Activated naive CD4-positive, alpha-beta T cell treated with anti-CD3 and anti-CD28 coated beads, Interleukin-2, amount 10 ng/mL, durations not matched to agents 7 days and 5 days (primary cell): ENCODE data around the gene COX17.
A peak's percentile ranks its signal among the peaks of the same experiment; 100 is the strongest.

Source experiments
- CTCF ChIA-PET: fragments of 350-600 bp; sonication (Branson Sonifier 250); formaldehyde crosslinking; loops from one replicate; lab custom pipeline; 2021; ENCODE audit warnings: antibody characterized with exemption; lab: Charles Lee
- DNase-seq: peaks from one replicate; pipeline ENCODE4 v3.0.0-alpha.2; 2020
- H3K27ac Mint-ChIP-seq: one replicate; pipeline ENCODE4 v1.8.0; 2021; ENCODE audit warnings: mild to moderate bottlenecking, moderate library complexity, mixed read lengths
- H3K27me3 Mint-ChIP-seq: one replicate; pipeline ENCODE4 v1.8.0; 2021; ENCODE audit warnings: mild to moderate bottlenecking, mixed read lengths
- H3K36me3 Mint-ChIP-seq: one replicate; pipeline ENCODE4 v1.8.0; 2021; ENCODE audit warnings: mixed read lengths
- H3K4me1 Mint-ChIP-seq: one replicate; pipeline ENCODE4 v1.8.0; 2021; ENCODE audit warnings: mixed read lengths
- H3K4me3 Mint-ChIP-seq: one replicate; pipeline ENCODE4 v1.8.0; 2021; ENCODE audit warnings: mild to moderate bottlenecking, moderate library complexity, mixed read lengths
- H3K9me3 Mint-ChIP-seq: one replicate; pipeline ENCODE4 v1.8.0; 2021; ENCODE audit warnings: mixed read lengths

COX17 gene

GRCh38 chr3:119645813-119646212 lies 31.4 kb downstream of the COX17 start:
- H3K4me1 Mint-ChIP-seq: no peaks in the 10 kb centered on the region
- no peaks in the 10 kb centered on the region for H3K9me3 Mint-ChIP-seq
- no peaks in the 10 kb centered on the region for H3K27me3 Mint-ChIP-seq
- CTCF ChIA-PET: no interaction called here
- no peak for DNase-seq
- H3K27ac Mint-ChIP-seq: no peak overlapping the region
- no peak overlapping the region for H3K4me3 Mint-ChIP-seq
- H3K36me3 Mint-ChIP-seq: peaks cover 6% of the 10 kb centered on the region

- H3K27me3 Mint-ChIP-seq: no peaks in the 10 kb centered on the region
- no peak overlapping the region for H3K27ac Mint-ChIP-seq
- no peak for DNase-seq
- no peaks in the 10 kb centered on the region for H3K9me3 Mint-ChIP-seq
- H3K4me3 Mint-ChIP-seq: no peak overlapping the region
- CTCF ChIA-PET: no interaction called here
- H3K4me1 Mint-ChIP-seq: peaks cover 4% of the 10 kb centered on the region
- peaks cover 12% of the 10 kb centered on the region for H3K36me3 Mint-ChIP-seq
Observed at GRCh38 chr3:119644481-119644880, 32.7 kb downstream of the COX17 start.

GRCh38 chr3:119643528-119643927 lies 33.7 kb downstream of the COX17 start:
- Mint-ChIP-seq H3K27me3 (no peaks in the 10 kb centered on the region), H3K4me1 (peaks cover 14% of the 10 kb centered on the region), H3K36me3 (peaks cover 14% of the 10 kb centered on the region), H3K9me3 (no peaks in the 10 kb centered on the region), H3K27ac (no peak overlapping the region), H3K4me3 (no peak overlapping the region)
- CTCF ChIA-PET: interaction anchor here (1.0 kb wide), 1 partner anchor 14 kb away, joined by 3 read pairs; no protein-coding TSS in a partner anchor
- no peak for DNase-seq

- H3K9me3 Mint-ChIP-seq: no peaks in the 10 kb centered on the region
- no peaks in the 10 kb centered on the region for H3K27me3 Mint-ChIP-seq
- CTCF ChIA-PET: interaction anchor here (1.0 kb wide), 1 partner anchor 14 kb away, joined by 3 read pairs; no protein-coding TSS in a partner anchor
- H3K27ac Mint-ChIP-seq: no peak overlapping the region
- peaks cover 20% of the 10 kb centered on the region for H3K4me1 Mint-ChIP-seq
- peaks cover 14% of the 10 kb centered on the region for H3K36me3 Mint-ChIP-seq
- DNase-seq: no peak
- H3K4me3 Mint-ChIP-seq: no peak overlapping the region
Observed at GRCh38 chr3:119642746-119643473, 34.3 kb downstream of the COX17 start.

- Mint-ChIP-seq H3K4me1 (peaks cover 26% of the 10 kb centered on the region), H3K27ac (no peak overlapping the region), H3K27me3 (no peaks in the 10 kb centered on the region), H3K36me3 (peaks cover 12% of the 10 kb centered on the region), H3K9me3 (no peaks in the 10 kb centered on the region), H3K4me3 (no peak overlapping the region)
- no peak for DNase-seq
- CTCF ChIA-PET: no interaction called here
Observed at GRCh38 chr3:119641416-119641815, 35.8 kb downstream of the COX17 start.

GRCh38 chr3:119639494-119640350 lies 37.5 kb downstream of the COX17 start:
- H3K27me3 Mint-ChIP-seq: no peaks in the 10 kb centered on the region
- H3K4me1 Mint-ChIP-seq: peaks cover 26% of the 10 kb centered on the region
- no peak overlapping the region for H3K4me3 Mint-ChIP-seq
- CTCF ChIA-PET: no interaction called here
- H3K36me3 Mint-ChIP-seq: peaks cover 12% of the 10 kb centered on the region
- peak overlapping the region; percentile 93 for H3K27ac Mint-ChIP-seq
- no peaks in the 10 kb centered on the region for H3K9me3 Mint-ChIP-seq
- no peak for DNase-seq

GRCh38 chr3:119637679-119638477 lies 39.3 kb downstream of the COX17 start:
- CTCF ChIA-PET: no interaction called here
- H3K4me1 Mint-ChIP-seq: peaks cover 26% of the 10 kb centered on the region
- H3K36me3 Mint-ChIP-seq: peaks cover 12% of the 10 kb centered on the region
- no peak for DNase-seq
- H3K4me3 Mint-ChIP-seq: no peak overlapping the region
- H3K9me3 Mint-ChIP-seq: no peaks in the 10 kb centered on the region
- H3K27me3 Mint-ChIP-seq: peaks cover 11% of the 10 kb centered on the region
- H3K27ac Mint-ChIP-seq: peak overlapping the region; percentile 93

GRCh38 chr3:119636891-119637611 lies 40.2 kb downstream of the COX17 start:
- H3K4me1 Mint-ChIP-seq: peaks cover 26% of the 10 kb centered on the region
- CTCF ChIA-PET: interaction anchor here (0.5 kb wide), 1 partner anchor 53 kb away, joined by 3 read pairs; no protein-coding TSS in a partner anchor

GRCh38 chr3:119636249-119636648 lies 41.0 kb downstream of the COX17 start:
- CTCF ChIA-PET: interaction anchor here (0.5 kb wide), 1 partner anchor 52 kb away, joined by 3 read pairs; no protein-coding TSS in a partner anchor
- Mint-ChIP-seq H3K4me1 (peaks cover 26% of the 10 kb centered on the region), H3K27ac (no peak overlapping the region), H3K36me3 (peaks cover 10% of the 10 kb centered on the region), H3K27me3 (peaks cover 12% of the 10 kb centered on the region), H3K4me3 (no peak overlapping the region), H3K9me3 (no peaks in the 10 kb centered on the region)
- no peak for DNase-seq

More at GRCh38 chr3:119636891-119637611, 40.2 kb downstream of the COX17 start:
- Mint-ChIP-seq H3K27me3 (peaks cover 12% of the 10 kb centered on the region), H3K36me3 (peaks cover 12% of the 10 kb centered on the region), H3K9me3 (no peaks in the 10 kb centered on the region), H3K27ac (no peak overlapping the region), H3K4me3 (no peak overlapping the region)
- DNase-seq: no peak

GRCh38 chr3:119635719-119636118 lies 41.5 kb downstream of the COX17 start:
- no peak overlapping the region for H3K4me3 Mint-ChIP-seq
- H3K27me3 Mint-ChIP-seq: peaks cover 12% of the 10 kb centered on the region
- no peak overlapping the region for H3K27ac Mint-ChIP-seq
- CTCF ChIA-PET: no interaction called here
- no peaks in the 10 kb centered on the region for H3K9me3 Mint-ChIP-seq
- peaks cover 26% of the 10 kb centered on the region for H3K4me1 Mint-ChIP-seq
- DNase-seq: no peak
- H3K36me3 Mint-ChIP-seq: peaks cover 8% of the 10 kb centered on the region

- Mint-ChIP-seq H3K36me3 (no peaks in the 10 kb centered on the region), H3K27me3 (peaks cover 20% of the 10 kb centered on the region), H3K4me1 (peaks cover 15% of the 10 kb centered on the region), H3K4me3 (no peak overlapping the region), H3K27ac (no peak overlapping the region), H3K9me3 (no peaks in the 10 kb centered on the region)
- CTCF ChIA-PET: no interaction called here
- DNase-seq: no peak
Observed at GRCh38 chr3:119632829-119633228, 44.4 kb downstream of the COX17 start.

GRCh38 chr3:119632216-119632615 lies 45.0 kb downstream of the COX17 start:
- H3K36me3 Mint-ChIP-seq: no peaks in the 10 kb centered on the region
- H3K4me3 Mint-ChIP-seq: no peak overlapping the region
- DNase-seq: no peak
- no peak overlapping the region for H3K27ac Mint-ChIP-seq
- H3K9me3 Mint-ChIP-seq: no peaks in the 10 kb centered on the region
- CTCF ChIA-PET: no interaction called here
- H3K4me1 Mint-ChIP-seq: peaks cover 18% of the 10 kb centered on the region
- H3K27me3 Mint-ChIP-seq: peaks cover 26% of the 10 kb centered on the region

- Mint-ChIP-seq H3K4me3 (no peak overlapping the region), H3K4me1 (peaks cover 22% of the 10 kb centered on the region), H3K9me3 (no peaks in the 10 kb centered on the region), H3K27me3 (peaks cover 29% of the 10 kb centered on the region), H3K36me3 (no peaks in the 10 kb centered on the region), H3K27ac (no peak overlapping the region)
- CTCF ChIA-PET: no interaction called here
- DNase-seq: no peak
Observed at GRCh38 chr3:119631516-119631915, 45.7 kb downstream of the COX17 start.
